NOMO-1 treated with DMSO at 0.1 percent for 48 hours (cell line): ENCODE results near the gene HNF4A.
A peak's percentile ranks its signal among the peaks of the same experiment; 100 is the strongest.

Source experiments
- DNase-seq: peaks from one replicate; lab custom pipeline; 2025; ENCODE audit not compliant: unreplicated experiment; lab: John Stamatoyannopoulos, UW

The HNF4A gene

GRCh38 chr20:44439318-44439717 is 83.8 kb downstream of the HNF4A start:
- DNase-seq = no peak

DNA sequence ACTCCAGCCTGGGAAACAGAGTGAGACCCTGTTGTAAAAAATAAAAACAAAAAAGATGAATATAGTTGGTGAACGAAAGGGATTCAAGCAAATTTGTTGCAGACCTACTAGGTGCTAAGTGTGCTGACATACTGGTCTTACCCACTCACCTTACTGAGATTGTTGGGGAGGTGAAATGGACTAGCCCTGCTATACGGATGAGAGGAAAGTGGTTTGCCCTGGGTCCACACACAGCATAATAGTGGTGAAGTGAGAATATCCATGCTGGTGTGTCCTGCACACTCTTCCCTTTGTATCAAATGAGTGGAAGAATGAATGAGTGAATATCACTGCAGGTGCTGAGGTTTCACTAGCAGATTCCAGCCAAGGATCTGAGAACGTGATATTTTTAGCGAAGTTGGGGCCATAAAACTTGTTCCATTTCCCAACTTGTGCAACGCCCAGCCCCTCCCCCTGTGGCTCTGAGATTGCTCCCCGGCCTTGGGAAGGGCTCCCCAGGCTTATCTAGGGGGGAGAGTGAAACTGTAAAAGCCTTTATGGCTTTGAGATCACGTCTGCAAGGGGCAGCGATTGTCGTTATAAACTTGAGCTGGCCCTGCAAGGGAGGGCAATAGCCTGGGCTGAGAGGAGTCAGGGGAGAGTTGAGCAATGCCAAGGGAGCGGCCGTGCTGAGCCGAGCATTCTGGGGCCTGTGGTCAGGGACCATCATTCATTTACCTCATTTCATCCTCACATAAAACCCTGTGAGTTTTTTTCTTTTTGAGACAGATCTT is 87.0 kb downstream of the HNF4A start:
- peak; percentile 96 for DNase-seq

GRCh38 chr20:44445742-44446710 is 90.5 kb downstream of the HNF4A start:
- no peak for DNase-seq

DNA sequence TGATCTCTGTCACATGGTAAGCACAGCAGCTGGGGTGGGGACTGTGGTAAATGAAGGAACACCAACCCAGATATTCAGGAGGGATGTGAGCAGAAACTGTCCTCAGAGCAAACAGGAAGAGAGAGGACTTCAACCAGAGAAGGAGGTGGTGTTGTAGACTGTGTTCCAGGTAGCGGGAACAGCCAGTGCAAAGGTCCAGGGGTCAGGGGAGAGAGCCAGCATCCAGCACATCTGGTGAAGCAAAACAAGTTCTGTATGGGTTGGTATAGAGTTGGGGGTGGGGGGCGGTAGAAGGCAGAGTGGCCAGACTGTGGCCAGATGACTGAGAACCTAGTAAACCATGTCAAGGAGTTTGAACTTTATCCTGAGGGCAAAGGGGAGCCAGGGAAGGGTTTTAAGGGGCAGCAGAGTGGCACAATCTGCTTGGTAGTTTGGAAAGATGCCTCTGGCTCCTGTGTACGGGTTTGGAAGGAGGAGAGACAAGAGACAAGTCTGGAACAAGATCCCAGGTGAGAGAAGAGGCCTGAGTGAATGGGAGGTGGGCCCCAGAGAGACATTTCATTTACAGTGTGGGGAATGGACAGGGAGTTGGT is 92.4 kb downstream of the HNF4A start:
- DNase-seq = no peak

GRCh38 chr20:44448753-44449546 is 93.5 kb downstream of the HNF4A start:
- no peak for DNase-seq

DNA sequence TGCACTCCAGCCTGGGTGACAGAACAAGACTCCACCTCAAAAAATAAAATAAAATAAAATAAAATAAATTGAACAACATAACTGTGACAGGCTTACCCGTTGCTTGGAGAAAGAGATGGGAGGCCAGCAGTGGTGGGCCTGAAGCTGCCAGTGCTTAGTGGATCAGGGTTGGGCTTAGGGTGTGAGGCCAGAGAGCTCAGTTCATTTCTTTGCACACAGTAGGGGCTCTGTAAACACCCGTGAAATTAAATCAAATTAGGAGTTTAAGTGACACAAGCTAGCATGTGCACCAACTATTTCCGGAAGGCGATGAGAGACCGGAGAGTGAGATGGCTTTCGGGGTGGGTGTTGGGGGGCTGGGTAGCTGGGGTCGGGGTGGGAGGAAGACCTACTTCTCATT is 94.4 kb downstream of the HNF4A start:
- DNase-seq = no peak

- no peak for DNase-seq
Observed at GRCh38 chr20:44450281-44450889, 94.9 kb downstream of the HNF4A start.

- no peak for DNase-seq
Observed at GRCh38 chr20:44450903-44451450, 95.5 kb downstream of the HNF4A start.

DNA sequence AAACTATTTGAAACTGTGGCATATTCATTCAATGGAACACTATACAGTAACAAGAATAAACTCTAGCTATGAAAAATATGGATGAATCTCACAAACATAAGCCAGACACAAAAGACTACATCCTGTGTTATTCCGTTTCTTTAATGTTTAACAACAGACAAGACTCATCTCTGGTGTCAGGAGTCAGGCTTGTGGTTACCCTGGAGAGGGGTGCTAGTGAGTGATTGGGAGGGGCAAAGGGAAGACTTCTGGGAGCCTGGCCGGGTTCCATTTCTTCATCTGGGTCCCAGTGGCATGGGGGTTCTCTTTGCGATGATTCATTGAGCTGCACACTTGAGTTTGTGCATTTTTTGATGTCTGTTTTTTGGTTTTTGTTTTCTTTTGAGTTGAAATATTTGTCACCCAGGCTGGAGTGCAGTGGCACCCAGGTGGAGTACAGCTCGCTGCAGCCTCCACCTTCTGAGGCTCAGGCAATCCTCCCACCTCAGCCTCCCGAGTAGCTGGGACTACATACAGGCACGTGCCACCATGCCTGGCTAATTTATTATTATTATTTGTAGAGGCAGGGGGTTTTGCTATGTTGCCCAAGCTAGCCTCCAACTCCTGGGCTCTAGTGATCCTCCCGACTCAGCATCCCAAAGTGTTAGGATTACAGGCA is 98.9 kb downstream of the HNF4A start:
- DNase-seq = no peak

GRCh38 chr20:44455126-44455525 is 99.6 kb downstream of the HNF4A start:
- no peak for DNase-seq

GRCh38 chr20:44456611-44457010 is 101.1 kb downstream of the HNF4A start:
- DNase-seq = no peak

GRCh38 chr20:44457016-44457415 is 101.5 kb downstream of the HNF4A start:
- no peak for DNase-seq

GRCh38 chr20:44459271-44459670 is 103.8 kb downstream of the HNF4A start:
- no peak for DNase-seq

DNA sequence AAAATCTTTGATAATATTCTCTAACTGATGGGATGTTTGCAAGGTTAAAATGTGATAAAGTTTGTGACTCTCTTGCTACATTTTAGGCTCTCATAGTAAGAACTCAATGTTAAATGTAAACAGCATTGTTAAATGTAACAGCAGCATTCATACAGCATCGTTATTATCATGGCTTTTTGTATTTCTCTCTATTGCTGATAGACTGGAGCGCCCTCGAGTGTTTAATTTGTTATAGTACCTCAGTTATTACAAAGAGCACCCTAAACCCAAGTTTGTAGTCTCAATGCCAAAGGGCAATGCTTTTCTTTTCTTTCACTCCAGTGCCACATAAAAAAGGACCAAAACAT is 105.3 kb downstream of the HNF4A start:
- DNase-seq = peak; percentile 73

DNA sequence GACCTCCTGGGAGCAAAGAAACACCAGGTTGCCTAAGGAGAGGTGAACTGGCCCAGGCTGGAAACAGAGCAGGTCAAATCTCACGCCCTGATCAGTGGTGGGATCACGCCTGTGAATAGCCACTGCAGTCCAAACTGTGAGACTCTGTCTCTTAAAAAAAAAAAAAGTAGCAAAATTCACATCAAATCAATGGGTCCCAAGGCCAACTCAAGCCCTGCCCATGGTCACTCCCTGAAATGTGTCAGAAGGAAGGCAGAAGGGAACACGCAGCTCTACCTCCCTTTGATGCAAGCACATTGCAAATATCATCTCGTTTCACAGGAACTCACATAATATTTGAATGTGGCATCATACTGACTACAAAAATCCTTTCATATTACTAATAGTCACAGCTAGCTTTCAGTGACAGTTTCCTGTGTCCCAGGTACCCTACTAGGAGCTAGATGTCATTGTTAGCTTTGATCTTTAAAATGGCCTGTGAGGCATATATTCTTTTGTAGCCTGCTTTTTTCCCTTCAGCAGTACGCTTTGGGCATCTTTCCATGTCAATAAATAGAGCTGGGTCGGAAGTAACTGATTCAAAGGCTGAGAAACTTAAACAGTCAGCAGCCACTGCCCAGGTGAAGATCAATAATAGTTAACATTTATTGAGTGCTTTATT is 105.8 kb downstream of the HNF4A start:
- DNase-seq = no peak

- DNase-seq = no peak
Observed at GRCh38 chr20:44461803-44462174, 106.3 kb downstream of the HNF4A start.

DNA sequence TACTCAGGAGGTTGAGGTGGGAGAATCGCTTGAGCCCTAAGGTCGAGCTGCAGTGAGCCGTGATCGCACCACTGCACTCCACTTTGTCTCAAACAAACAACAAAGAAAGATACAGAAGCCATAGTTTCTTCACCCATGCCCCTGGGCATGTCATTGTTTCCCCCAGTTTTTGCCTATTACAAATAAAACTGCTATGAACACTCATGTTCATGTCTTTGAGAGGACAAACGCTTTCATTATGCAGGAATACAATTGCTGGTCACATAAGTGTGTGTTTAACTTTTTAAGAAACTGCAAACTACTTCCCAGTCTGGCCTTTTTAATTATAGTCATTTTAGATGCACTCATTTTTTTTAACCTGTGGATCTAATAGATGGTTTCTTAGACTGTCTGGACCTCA is 108.0 kb downstream of the HNF4A start:
- DNase-seq = no peak

DNA sequence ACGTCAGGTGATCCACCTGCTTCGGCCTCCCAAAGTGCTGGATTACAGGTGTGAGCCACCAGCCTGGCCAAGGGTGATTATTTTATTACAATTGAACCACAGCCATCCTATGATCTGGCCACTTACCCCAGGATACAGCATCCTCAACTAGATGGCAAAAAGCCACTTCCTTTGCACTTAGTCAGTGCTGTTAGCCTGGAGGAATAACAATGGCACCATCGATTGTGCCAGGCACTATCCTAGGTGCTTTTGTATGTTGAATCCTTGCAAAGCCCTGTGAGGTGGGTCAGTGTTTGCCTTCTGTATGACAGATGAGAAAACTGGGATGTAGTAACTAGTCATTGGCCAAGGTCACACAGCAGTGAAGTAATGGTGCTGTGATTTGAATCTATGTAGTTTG is 109.0 kb downstream of the HNF4A start:
- no peak for DNase-seq

DNA sequence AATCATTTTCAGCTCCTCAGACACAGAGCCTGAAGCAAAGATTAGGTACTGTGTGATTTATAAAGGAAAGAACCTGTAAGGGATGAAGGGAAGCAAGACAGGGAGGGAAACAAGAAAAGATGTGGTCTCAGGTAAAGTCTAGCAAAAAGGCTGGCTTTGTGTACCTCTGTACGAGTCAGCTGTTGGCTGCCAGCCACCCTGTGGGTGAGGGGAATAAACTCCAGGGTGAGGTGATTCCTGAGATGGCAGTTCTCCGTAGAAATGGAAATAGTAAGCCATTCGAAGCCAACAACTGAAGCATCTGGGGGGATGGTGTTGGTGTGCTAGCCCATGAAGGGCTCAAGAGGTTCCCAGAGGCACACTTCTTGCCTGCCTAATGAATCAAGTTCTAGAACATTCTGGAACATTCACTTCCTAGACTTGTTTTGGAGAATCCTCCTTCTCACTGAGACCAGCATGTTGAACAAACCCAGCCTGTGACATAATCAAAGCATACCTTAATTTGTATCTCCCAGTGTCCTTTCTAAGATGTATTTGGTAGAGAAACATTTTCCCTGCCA is 109.6 kb downstream of the HNF4A start:
- DNase-seq = no peak
